ENCODE data around the gene CASP8. TPM values are rescaled to one million over a fixed set of nuclear protein-coding genes. Genes with fewer than 3 reads are reported as not detected.
"Not testable (repeated sequence)": the region's sequence is repeated elsewhere in the genome, so short reads cannot be mapped to it uniquely, and the experiment has no call there.

CASP8 gene
- total RNA-seq, 1 donor: 28.6 TPM

DNA sequence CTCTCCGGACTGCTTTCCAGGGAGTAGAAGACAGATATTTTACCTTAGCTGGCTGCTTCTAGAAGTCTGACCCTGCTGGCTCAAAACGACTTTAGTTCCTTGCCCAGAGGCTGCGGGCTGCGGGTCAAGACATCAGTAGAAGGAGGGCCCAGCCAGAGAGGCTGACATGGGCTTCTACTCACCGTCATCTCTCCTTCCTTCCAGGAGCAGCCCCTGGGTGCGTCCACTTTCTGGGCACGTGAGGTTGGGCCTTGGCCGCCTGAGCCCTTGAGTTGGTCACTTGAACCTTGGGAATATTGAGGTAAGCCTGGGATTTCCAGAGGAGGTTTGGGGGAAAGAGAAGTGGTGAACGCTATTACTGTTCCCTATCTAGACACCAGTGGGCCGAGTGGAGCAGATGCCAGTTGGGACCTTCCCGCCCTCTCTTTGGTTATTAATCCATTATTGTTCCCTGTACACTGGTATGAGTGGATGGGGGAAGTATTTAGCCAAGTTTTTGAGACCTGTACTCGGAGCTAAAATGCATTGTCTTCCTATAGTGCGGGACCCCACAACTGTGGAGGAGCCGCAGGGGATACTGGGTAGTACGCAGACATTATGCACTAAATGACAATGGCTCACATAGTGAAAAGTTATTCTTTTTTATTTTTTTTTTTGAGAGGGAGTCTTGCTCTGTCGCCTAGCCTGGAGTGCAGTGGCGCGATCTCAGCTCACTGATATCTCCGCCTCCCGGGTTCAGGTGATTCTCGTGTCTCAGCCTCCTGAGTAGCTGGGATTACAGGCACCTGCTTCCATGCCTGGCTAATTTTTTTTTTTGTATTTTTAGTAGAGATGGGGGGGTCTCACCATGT is 26.3 kb upstream of the CASP8 start:
- H3K4me3 ChIP-seq (ENCODE audit: low read depth, low read length): no peak overlapping the region
- no peak for DNase-seq (ENCODE audit: low read depth)
- TF ChIP-seq, protein P1, sequence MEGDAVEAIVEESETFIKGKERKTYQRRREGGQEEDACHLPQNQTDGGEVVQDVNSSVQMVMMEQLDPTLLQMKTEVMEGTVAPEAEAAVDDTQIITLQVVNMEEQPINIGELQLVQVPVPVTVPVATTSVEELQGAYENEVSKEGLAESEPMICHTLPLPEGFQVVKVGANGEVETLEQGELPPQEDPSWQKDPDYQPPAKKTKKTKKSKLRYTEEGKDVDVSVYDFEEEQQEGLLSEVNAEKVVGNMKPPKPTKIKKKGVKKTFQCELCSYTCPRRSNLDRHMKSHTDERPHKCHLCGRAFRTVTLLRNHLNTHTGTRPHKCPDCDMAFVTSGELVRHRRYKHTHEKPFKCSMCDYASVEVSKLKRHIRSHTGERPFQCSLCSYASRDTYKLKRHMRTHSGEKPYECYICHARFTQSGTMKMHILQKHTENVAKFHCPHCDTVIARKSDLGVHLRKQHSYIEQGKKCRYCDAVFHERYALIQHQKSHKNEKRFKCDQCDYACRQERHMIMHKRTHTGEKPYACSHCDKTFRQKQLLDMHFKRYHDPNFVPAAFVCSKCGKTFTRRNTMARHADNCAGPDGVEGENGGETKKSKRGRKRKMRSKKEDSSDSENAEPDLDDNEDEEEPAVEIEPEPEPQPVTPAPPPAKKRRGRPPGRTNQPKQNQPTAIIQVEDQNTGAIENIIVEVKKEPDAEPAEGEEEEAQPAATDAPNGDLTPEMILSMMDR (IDR thresholded peaks at IDR 0.05; ENCODE audit: insufficient read depth, low read length): no peak

DNA sequence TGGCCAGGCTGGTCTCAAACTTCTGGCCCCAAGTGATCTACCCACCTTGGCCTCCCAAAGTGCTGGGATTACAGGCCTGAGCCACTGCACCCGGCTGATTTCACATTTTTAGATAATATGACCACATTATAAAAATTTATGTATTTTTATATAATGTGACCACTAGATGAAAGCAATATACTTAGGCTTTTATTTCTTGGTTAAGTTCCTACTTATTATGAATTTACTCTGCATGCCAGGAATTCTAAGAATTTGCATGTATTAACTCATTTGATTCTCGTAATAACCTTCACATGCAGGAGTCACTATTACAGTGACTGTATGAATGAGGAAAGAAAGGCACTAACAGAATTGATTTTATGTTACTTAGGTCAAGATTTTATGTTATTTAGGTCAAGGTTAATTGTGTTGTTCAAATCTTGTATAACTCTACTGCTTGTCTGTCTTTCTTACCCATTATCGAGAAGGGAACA is 25.6 kb upstream of the CASP8 start:
- DNase-seq (ENCODE audit: low read depth): peak; percentile 35
- no peak overlapping the region for H3K4me3 ChIP-seq (ENCODE audit: low read depth, low read length)
- TF ChIP-seq, protein P1 (IDR thresholded peaks at IDR 0.05; ENCODE audit: insufficient read depth, low read length): no peak

DNA sequence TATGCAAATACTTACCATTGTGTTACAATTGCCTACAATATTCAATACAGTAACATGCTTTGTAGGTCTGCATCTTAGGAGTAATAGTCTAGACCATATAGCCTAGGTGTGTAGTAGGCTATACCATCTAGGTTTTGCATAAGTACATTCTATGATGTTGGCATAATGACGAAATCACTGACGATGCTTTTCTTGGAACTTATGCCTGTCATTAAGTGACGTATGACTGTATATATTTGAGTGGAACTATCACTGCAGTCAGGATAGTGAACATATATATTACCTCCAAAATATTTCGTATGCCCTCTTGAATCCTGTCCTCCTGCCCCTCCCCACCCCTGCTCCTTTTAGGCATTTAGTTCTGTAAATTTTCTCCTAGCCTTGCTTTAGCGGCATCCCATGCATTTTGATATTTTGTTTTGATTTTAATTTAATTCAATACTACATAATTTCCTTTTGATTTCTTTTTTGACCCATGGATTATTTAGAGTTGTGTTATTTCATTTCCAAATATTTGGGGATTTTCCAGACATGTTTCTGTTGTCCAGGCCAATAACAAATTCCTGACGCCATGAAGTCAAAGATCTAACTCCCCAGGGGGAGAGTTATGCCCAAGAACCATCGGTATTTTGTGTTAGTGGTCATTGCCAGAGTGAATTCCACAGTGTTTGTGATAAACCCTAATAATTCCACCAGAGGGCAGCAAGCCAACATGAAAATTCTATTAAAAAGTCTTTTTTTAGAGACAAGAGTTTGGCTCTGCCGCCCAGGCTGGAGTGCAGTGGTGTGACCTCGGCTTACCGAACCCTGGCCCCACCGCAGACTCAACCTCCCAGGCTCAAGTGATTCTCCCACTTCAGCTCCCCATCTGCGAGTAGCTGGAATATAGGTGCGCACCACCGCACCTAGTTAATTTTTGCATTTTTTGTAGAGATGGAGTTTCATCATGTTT is 24.2 kb upstream of the CASP8 start:
- H3K4me3 ChIP-seq (ENCODE audit: low read depth, low read length): no peak overlapping the region
- peak; percentile 97 for DNase-seq (ENCODE audit: low read depth)
- TF ChIP-seq, protein P1 (IDR thresholded peaks at IDR 0.05; ENCODE audit: insufficient read depth, low read length): peak; percentile 50

DNA sequence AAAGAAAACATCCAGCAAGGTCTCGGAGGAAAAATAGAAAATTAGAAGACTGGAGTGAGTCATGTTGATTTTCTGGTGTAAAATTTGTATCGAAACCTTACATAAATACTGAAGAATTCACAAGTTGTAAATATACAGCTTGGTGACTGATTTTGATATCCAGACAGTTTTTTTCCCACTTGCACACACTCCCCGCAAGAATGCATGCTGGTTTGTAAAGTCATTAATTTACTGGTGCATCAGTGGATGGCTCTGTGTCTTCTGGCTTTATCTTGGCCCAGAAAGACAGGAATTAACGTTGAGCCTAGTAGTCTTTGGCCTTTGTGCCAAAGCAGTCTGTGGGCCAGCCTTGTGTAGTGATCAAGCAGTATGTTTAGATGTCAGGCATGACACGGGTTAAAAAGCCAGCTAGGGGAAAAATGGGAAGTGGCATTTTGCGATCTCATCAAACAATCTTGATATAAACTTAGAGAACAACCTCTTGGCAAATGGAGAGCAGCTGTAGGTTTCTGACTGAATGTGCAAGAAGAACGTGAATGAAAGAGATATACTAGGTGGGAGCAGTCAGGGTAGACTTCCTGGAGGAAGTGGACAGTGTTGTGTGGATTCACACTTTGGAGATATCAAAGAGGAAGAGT is 22.7 kb upstream of the CASP8 start:
- DNase-seq (ENCODE audit: low read depth): no peak
- H3K4me3 ChIP-seq (ENCODE audit: low read depth, low read length): no peak overlapping the region
- TF ChIP-seq, protein P1 (IDR thresholded peaks at IDR 0.05; ENCODE audit: insufficient read depth, low read length): no peak

DNA sequence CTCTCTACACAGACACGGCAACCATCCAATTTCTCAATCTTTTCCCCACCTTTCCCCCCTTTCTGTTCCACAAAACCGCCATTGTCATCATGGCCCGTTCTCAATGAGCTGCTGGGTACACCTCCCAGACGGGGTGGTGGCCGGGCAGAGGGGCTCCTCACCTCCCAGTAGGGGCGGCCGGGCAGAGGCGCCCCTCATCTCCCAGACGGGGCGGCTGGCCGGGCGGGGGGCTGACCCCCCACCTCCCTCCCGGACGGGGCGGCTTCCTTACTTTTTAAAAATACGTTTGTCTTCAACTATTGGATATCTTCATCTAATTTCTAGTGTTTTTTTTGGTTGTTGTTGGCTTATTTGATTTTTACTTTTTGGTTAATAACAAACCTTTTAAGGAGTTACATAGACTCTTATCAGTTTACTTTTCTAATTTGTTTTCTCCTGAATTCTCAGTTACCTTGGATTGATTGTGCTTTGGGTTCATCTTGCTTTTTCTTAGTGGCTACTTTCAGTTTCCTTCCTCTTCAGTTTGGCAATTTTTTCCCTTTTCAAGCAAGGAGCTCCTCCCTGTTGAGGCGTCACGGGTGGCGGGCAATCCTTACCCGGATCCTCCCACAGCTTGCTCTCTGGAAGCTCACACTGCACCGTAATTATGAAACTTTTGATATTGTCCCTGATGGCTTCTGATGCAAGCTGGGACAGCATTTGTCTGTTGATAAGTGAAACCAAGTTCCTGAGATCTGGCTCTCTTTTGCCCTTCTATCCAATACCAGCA is 21.0 kb upstream of the CASP8 start:
- not testable (repeated sequence) for H3K4me3 ChIP-seq (ENCODE audit: low read depth, low read length)
- peak; percentile 77 for DNase-seq (ENCODE audit: low read depth)

DNA sequence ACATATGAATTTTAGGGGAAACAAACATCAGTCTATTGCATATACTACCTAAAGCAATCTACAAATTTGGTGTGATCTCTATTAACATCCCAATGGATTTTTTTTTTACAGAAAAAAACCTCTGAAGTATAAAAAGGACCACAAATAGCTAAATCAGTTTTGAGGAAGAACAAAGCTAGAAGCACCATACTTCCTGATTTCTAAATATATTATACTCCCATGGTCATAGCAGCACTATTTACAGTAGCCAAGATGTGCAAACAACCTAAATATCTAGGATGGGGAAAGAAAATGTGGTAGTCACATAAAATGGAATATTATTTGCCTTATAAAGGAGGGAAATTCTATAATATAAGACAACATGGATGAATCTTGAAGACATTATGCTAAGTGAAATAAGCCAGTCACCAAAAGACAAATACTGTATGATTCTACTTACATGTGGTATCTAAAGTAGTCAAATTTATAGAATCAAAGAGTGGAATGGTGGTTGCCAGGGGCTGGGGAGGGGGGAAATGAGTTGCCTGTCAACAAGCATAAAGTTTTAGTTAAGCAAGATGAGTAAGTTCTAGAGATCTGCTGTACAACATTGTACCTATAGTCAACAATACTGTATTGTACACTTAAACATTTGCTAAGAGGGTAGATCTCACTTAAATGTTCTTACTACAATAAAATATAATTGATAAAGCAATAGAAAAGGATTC is 17.6 kb upstream of the CASP8 start:
- TF ChIP-seq, protein P1 (IDR thresholded peaks at IDR 0.05; ENCODE audit: insufficient read depth, low read length): no peak
- DNase-seq (ENCODE audit: low read depth): no peak
- no peak overlapping the region for H3K4me3 ChIP-seq (ENCODE audit: low read depth, low read length)
